Ovary (tissue), 9 donors: ENCODE data around the gene RABL6. TPM values are rescaled to one million over a fixed set of nuclear protein-coding genes. Genes with fewer than 3 reads are reported as not detected.

Source experiments
- DNase-seq, 5 donors: peaks; one replicate each; pipeline ENCODE4 v3.0.0-alpha.2; 2019 to 2020
- H3K27ac ChIP-seq, 2 donors: fragments of 200-600 bp; one replicate each; pipeline versions ENCODE4 v1.5.1 to v1.8.0; 2019 to 2022
- H3K27me3 ChIP-seq: fragments of 200-600 bp; one replicate; pipeline ENCODE4 v1.8.0; 2022
- H3K36me3 ChIP-seq: fragments of 200-600 bp; sonication (generic); one replicate; pipeline ENCODE4 v1.5.1; 2019
- H3K4me1 ChIP-seq: one replicate; pipeline ENCODE4 v1.8.1; 2013; ENCODE audit warnings: mild to moderate bottlenecking, moderate library complexity; ENCODE audit not compliant: insufficient read depth
- H3K4me3 ChIP-seq: fragments of 200-600 bp; sonication (generic); one replicate; pipeline ENCODE4 v1.5.1; 2017
- H3K9me3 ChIP-seq, 2 donors: fragments of 200-600 bp in 1 of 2; sonication (generic) in 1 of 2; one replicate each; pipeline versions ENCODE4 v1.5.1 to v1.8.1; 2013 to 2019; ENCODE audit warnings: mild to moderate bottlenecking in 1 of 2, moderate library complexity in 1 of 2
- CTCF ChIP-seq, 3 donors: fragments of 450-650 bp in 2 of 3; fragments of 200-600 bp in 1 of 3; IDR thresholded peaks; one replicate each; pipeline versions ENCODE4 v1.5.1 to v1.8.0; 2016 to 2022; ENCODE audit warnings: antibody characterized with exemption in 3 of 3, mild to moderate bottlenecking in 1 of 3
- EP300 ChIP-seq: sonication (generic); formaldehyde crosslinking; IDR thresholded peaks from one replicate; pipeline ENCODE4 v1.6.1; 2017; ENCODE audit warnings: antibody characterized with exemption
- POLR2A ChIP-seq: fragments of 450-650 bp; IDR thresholded peaks from one replicate; pipeline ENCODE4 v1.6.1; 2017; ENCODE audit warnings: antibody characterized with exemption, mild to moderate bottlenecking, moderate library complexity
- WGBS, 3 donors: extraction: QIAGEN DNeasy Blood & Tissue Kit in 1 of 3; methylation state at CpG; one replicate each; pipeline versions ENCODE4 v1.1.5 to v1.1.7; 2013 to 2017; 5-methylcytosine and 5-hydroxymethylcytosine counted together
- intact Hi-C, 4 donors: fragments of 100-400 bp; cut with DNase I; formaldehyde crosslinking; loops; one replicate each; pipeline versions ENCODE4 v1.11.0 to v1.15.1; 2022 to 2023
- polyA plus RNA-seq, 2 donors: library from polyadenylated mRNA; stranded (reverse); fragments of 200-250 nt in 1 of 2; fragments of 350-450 nt in 1 of 2; fragmentation: Illumina TruSeq in 1 of 2; extraction: RNeasy Lipid Tissue Mini Kit (QIAGEN cat#74804) in 1 of 2; gene quantifications; one replicate each; pipeline ENCODE4 v1.2.3, GENCODE V29; 2013 to 2014
- total RNA-seq, 7 donors: library from RNA; depleted of rRNA in 2 of 7; stranded (reverse); fragments of >200 nt in 2 of 7; fragmentation: NEBNext Ultra II Directional in 3 of 7; extraction: Animal tissue kit (Norgen Biotek cat#: 25700) in 3 of 7; gene quantifications; one replicate each; pipeline versions ENCODE4 v1.1.0 to v1.2.4, GENCODE V29; 2016 to 2023
- donor health status: DM: no; HTN: no; CAD: no; lungs with moderate emphysema.
- donor health status: DM: no; HTN: no; CAD: no.
- donor health status: Bipolar disorder and iron deficiency.
- donor health status: DM: yes; HTN: yes; CAD: no.
- donor health status: DM: no; HTN: no; CAD: no.
- donor health status: DM: yes; HTN: yes; CAD: no.

The RABL6 gene
- total and polyA plus RNA-seq, 9 donors = 22.6 to 65.4 (median 49.4) TPM

- no peak for TF ChIP-seq CTCF (IDR thresholded peaks at IDR 0.05)
- TF ChIP-seq POLR2A = no peak
- no peak for TF ChIP-seq EP300
- Histone ChIP-seq H3K4me3 (no peak overlapping the region), H3K9me3 (no peaks in the 10 kb centered on the region), H3K27me3 (no peaks in the 10 kb centered on the region), H3K4me1 (no peaks in the 10 kb centered on the region), H3K36me3 (no peaks in the 10 kb centered on the region), H3K27ac (no peak overlapping the region)
- DNase-seq = no peak
- intact Hi-C loops = no loop called here
- WGBS, 3 donors = 0 to 59% (median 35%) methylated on average over 1 of the region's 1 CpG
These were observed 7.7 kb downstream of the RABL6 start for GRCh38 chr9:136815422-136815782.

- TF ChIP-seq CTCF (IDR thresholded peaks at IDR 0.05) (no peak), EP300 (no peak), POLR2A (no peak)
- Histone ChIP-seq H3K27me3 (no peaks in the 10 kb centered on the region), H3K36me3 (no peaks in the 10 kb centered on the region), H3K4me1 (peaks cover 3% of the 10 kb centered on the region), H3K9me3 (no peaks in the 10 kb centered on the region), H3K4me3 (peak overlapping the region; percentile 21), H3K27ac (peak overlapping the region; percentile 4 to 40)
- 9 to 21% (median 13%) methylated on average over 58 to 83 of the region's 83 CpGs for WGBS, 3 donors
- DNase-seq = peak in 4 of 5 donors; percentile 17 to 68 (median 42)
- intact Hi-C loops = no loop called here
These were observed 13.4 kb downstream of the RABL6 start for GRCh38 chr9:136820971-136821825.

- H3K27me3 ChIP-seq = no peaks in the 10 kb centered on the region
- no peaks in the 10 kb centered on the region for H3K36me3 ChIP-seq
- WGBS, 3 donors = 60 to 71% (median 64%) methylated on average over 42 of the region's 42 CpGs
- H3K27ac ChIP-seq = peak overlapping the region in 1 of 2 donors; percentile 40
- H3K9me3 ChIP-seq = no peaks in the 10 kb centered on the region
- H3K4me3 ChIP-seq = peak overlapping the region; percentile 21
- intact Hi-C loops = no loop called here
- TF ChIP-seq POLR2A (no peak), EP300 (no peak), CTCF (IDR thresholded peaks at IDR 0.05) (no peak)
- peak in 4 of 5 donors; percentile 8 to 48 (median 35) for DNase-seq
- H3K4me1 ChIP-seq = peaks cover 3% of the 10 kb centered on the region
These were observed 14.2 kb downstream of the RABL6 start for GRCh38 chr9:136821826-136822544.

GRCh38 chr9:136823136-136824046, 15.6 kb downstream of the RABL6 start:
- 82 to 89% (median 85%) methylated on average over 30 of the region's 30 CpGs for WGBS, 3 donors
- intact Hi-C loops = no loop called here
- peak in 1 of 5 donors; percentile 14 for DNase-seq

More at GRCh38 chr9:136823136-136824046, 15.6 kb downstream of the RABL6 start:
- Histone ChIP-seq H3K9me3 (no peaks in the 10 kb centered on the region), H3K4me3 (no peak overlapping the region), H3K27ac (no peak overlapping the region), H3K4me1 (peaks cover 3% of the 10 kb centered on the region), H3K27me3 (no peaks in the 10 kb centered on the region), H3K36me3 (no peaks in the 10 kb centered on the region)
- TF ChIP-seq POLR2A (no peak), EP300 (no peak), CTCF (IDR thresholded peaks at IDR 0.05) (no peak)
